GM21423 (cell line): ENCODE data around the gene ENHO.
A peak's percentile ranks its signal among the peaks of the same experiment; 100 is the strongest.

Source experiments
- ATAC-seq: cut with Tn5 transposase; IDR thresholded peaks from one replicate; pipeline ENCODE4 v1.9.1; 2021; ENCODE audit warnings: mild to moderate bottlenecking, moderate library complexity; ENCODE audit not compliant: unreplicated experiment

Gene ENHO

DNA sequence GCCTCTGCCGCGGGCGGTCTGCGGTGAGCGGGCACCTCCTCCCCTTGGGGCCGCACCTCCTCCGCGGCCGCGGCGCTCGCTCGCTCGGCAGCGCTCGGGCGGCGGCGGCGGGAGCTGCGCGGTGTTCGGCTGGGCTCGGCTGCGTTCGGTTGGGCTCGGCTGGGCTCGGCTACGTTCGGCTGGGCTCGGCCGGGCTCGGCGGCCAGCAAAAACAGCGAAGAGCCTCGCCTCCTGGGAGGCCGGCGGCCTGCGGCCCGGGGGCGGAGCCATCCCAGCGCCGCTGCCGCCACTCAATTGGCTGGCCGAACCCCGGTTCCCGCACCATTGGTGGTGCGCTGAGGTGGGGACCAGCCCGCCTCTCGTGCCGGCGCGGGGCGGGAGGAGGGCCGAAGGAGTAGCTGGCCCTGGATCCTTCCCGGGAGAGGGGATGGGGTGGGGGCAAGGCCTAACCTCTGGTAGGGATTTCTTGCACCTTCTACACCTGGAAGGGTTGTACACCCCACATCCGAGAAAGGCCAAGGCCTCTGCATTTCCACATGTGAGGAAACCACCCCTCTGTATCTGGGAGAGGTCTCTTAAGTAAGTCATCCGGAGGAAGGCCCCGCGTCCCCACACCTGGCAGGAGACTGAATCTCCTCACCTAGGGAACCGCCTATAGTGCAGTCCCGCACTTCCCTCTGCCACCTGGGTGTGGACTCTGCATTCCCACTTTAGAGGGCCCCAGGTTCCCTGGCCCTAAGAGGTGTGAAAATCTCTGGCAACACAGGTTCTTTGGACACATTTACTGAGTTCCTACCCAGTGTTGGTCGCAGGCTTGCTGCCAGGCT, at the start of gene ENHO:
Gene ENHO, minus strand, starts transcription at position 20 of the 827 bp plus-strand sequence. CDS start 1,295 bp downstream, outside the sequence.
- peak; percentile 81 for ATAC-seq

DNA sequence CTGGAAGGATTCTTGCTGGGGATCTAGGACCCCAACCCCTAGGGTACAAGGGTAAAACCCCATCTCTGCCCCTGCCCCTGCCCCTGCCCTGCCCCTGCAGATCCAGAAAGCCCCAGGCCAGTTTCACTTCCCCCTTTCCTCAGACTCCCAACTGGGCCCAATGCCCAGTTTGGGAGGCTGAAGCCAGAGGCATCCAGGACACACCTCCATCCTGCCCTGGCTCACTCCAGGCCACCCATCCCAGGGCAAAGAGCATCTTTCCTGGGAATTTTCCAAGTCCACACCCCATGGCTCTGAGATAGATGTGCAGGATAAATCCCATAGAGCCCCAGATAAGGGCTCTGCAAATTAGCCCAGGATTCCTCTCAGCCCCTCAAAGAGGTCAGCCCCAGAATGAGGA, 49.3 kb upstream of the ENHO start:
- ATAC-seq = no peak

GRCh38 chr9:34571481-34571810, 48.7 kb upstream of the ENHO start:
- ATAC-seq = no peak

GRCh38 chr9:34570809-34571480, 48.2 kb upstream of the ENHO start:
- ATAC-seq = no peak

DNA sequence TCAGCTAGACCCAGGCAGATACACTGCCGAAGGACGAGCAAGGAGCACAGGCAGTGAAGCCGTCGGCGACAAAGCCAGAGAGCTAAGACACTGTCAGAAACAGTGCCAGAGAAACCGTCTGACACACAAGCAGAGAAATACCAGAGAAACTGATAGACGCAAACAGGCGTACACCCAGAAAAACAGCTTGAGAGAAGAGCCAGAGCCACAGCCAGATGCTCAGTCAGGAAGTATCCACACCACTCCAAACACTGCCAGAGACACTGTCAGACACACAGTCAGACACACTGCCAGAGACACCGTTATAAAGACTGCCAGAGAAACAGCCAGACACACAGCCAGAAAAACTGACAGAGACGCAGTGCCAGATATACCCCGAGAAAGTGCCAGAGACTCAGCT, 47.6 kb upstream of the ENHO start:
- no peak for ATAC-seq

- ATAC-seq = no peak
Measured at GRCh38 chr9:34568774-34569173, 46.0 kb upstream of the ENHO start.

- ATAC-seq = no peak
Measured at GRCh38 chr9:34568133-34568532, 45.3 kb upstream of the ENHO start.

GRCh38 chr9:34566972-34567371, 44.2 kb upstream of the ENHO start:
- no peak for ATAC-seq

DNA sequence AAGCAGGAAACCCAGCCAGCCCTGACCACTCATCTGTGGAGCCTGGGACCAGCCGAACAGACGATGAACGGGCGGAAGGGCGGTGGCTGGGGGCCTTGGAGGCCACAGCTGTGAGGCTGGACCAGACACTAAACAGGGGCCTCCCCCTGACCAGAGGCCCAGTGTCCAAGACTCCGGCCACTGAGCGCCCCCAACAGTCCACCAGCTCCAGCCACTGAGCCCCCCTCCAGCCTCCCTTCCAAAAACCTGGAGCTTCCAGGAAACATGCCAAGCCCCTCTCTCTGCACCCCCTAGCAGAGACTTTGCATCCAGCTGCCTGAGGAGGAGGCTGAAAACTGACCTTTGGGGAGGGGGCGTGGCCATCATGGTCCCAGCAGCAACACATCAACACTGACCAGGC, 43.5 kb upstream of the ENHO start:
- ATAC-seq = no peak

GRCh38 chr9:34565856-34566255, 43.1 kb upstream of the ENHO start:
- no peak for ATAC-seq

DNA sequence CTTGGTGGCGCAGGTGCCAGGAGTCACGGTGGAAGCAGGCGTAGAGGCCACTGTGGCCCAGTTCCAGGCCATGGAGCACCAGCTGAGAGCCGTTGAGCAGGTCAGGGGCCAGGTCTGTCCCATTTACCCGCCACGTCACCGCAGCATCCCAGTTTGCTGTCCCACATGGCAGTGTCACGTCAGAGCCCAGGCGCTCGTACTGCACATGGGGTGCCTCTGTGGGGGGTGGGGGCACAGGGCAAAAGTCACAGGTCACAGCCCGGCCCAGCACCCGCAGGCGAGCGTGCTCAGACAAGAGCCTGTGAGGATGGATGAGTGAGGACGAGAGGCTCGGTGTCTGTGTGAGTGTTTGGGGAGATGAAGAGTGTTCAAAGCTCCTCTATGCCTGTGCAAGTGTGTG, 41.8 kb upstream of the ENHO start:
- ATAC-seq = no peak

- ATAC-seq = no peak
Measured at GRCh38 chr9:34563262-34563661, 40.5 kb upstream of the ENHO start.

GRCh38 chr9:34562135-34562745, 39.5 kb upstream of the ENHO start:
- no peak for ATAC-seq

DNA sequence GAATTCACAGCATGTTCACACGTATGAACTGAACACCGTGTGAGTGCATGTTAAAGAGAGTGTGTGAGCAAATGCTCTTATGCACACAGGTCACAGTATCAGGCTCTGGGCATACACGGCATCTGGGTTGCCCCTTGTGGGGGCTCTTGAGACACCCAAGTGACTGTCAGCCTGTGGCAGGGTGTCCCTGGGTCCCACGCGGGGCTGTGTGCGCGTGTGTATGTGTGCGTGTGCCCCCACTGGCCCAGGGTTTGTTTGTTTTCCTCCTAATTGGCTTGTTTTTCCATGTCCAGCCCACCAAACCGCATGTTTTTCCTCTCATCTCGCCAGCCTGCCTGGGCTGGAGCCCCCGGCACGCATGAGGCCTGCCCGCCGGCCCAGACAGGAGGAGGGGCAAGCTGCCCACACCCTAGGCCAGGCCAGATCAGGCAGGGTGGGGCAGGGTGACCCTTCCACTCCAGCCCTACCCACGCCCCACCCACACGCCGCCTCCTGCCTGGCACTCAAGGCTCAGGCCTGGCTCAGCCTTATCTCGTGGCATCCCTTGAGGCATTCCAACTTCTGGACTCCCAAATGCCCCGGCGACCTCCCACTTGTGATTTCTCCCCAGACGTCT, 37.9 kb upstream of the ENHO start:
- no peak for ATAC-seq

GRCh38 chr9:34559624-34560455, 37.0 kb upstream of the ENHO start:
- ATAC-seq = no peak

- ATAC-seq = no peak
Measured at GRCh38 chr9:34558919-34559623, 36.3 kb upstream of the ENHO start.

- no peak for ATAC-seq
Measured at GRCh38 chr9:34558364-34558763, 35.6 kb upstream of the ENHO start.

DNA sequence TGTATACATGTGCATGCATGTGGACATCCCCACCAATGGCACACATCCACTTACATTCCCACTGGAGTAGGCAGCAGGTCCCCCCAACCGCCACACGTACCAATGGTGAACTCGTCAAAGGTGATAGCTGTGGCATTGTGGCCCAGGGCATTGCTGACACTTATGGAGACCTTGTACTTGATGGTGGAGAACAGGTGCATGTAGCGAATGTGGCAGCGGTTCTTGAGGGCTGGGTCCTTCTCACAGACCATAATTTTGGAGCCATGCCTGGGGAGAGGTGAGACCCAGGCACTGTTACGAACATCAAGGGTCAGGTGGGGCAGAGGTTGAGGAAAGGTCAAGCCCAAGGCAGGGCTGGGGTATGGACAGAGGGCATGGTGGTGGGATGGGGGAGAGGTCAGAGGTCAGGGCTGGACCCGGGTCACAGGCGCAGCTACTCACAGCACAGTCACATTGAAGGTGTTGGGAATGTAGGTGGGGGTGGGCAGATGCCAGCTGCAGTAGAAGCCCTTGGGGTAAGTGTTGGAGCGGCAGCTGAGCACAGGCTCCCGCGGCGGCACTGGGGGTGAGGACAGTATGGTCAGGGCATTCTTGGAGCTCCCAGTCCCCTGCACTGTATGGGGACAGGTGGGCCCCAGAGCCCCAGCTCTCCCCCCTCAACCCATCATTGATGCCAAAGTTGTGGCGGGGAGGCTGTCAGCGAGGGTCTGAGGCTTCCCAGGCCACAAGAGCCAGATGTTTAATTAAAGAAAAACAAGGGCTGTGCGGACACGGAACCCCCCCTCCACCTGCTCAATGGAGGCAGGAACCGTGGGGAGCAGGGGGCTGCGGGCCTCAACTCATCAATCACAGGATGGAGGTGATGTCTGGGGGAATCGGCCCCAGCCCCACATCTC, 34.9 kb upstream of the ENHO start:
- ATAC-seq = no peak

GRCh38 chr9:34556949-34557348, 34.2 kb upstream of the ENHO start:
- ATAC-seq = no peak
